Immature natural killer cell (primary cell): Measurements from ENCODE around the gene AHRR. TPM values are rescaled to one million over a fixed set of nuclear protein-coding genes. Genes with fewer than 3 reads are reported as not detected.

Experiments
- DNase-seq, 3 donors: peaks; one replicate each; pipeline ENCODE4 v3.0.0; 2022; ENCODE audit warnings: mixed read lengths in 1 of 3
- H3K27ac Mint-ChIP-seq, 6 donors: one replicate each; pipeline ENCODE4 v1.8.0; 2020; ENCODE audit warnings: mixed read lengths in 6 of 6, mild to moderate bottlenecking in 5 of 6, inconsistent platforms in 4 of 6, moderate library complexity in 3 of 6
- H3K27me3 Mint-ChIP-seq, 3 donors: one replicate each; pipeline ENCODE4 v1.8.0; 2020 to 2021; ENCODE audit warnings: low read depth in 3 of 3, mild to moderate bottlenecking in 3 of 3, mixed read lengths in 3 of 3, moderate library complexity in 3 of 3, inconsistent platforms in 1 of 3
- H3K36me3 Mint-ChIP-seq, 3 donors: one replicate each; pipeline ENCODE4 v1.8.0; 2020; ENCODE audit warnings: mixed read lengths in 3 of 3, inconsistent platforms in 2 of 3, mild to moderate bottlenecking in 2 of 3
- H3K4me1 Mint-ChIP-seq, 2 donors: one replicate each; pipeline ENCODE4 v1.8.0; 2020; ENCODE audit warnings: inconsistent platforms in 2 of 2, mild to moderate bottlenecking in 2 of 2, mixed read lengths in 2 of 2, moderate library complexity in 1 of 2
- H3K4me3 Mint-ChIP-seq, 5 donors: one replicate each; pipeline ENCODE4 v1.8.0; 2020; ENCODE audit warnings: mild to moderate bottlenecking in 5 of 5, mixed read lengths in 5 of 5, inconsistent platforms in 3 of 5, moderate library complexity in 3 of 5
- H3K9me3 Mint-ChIP-seq, 6 donors: one replicate each; pipeline ENCODE4 v1.8.0; 2020; ENCODE audit warnings: mild to moderate bottlenecking in 6 of 6, mixed read lengths in 6 of 6, inconsistent platforms in 4 of 6, moderate library complexity in 3 of 6
- polyA plus RNA-seq, 3 donors: library from polyadenylated mRNA; unstranded; fragments of 300-500 nt; fragmentation: Illumina TruSeq; gene quantifications; one replicate each; pipeline ENCODE4 v1.2.3, GENCODE V29; 2021

AHRR gene
- polyA plus RNA-seq, 3 donors from 2014 or later: 0.16 TPM; not detected in 2

DNA sequence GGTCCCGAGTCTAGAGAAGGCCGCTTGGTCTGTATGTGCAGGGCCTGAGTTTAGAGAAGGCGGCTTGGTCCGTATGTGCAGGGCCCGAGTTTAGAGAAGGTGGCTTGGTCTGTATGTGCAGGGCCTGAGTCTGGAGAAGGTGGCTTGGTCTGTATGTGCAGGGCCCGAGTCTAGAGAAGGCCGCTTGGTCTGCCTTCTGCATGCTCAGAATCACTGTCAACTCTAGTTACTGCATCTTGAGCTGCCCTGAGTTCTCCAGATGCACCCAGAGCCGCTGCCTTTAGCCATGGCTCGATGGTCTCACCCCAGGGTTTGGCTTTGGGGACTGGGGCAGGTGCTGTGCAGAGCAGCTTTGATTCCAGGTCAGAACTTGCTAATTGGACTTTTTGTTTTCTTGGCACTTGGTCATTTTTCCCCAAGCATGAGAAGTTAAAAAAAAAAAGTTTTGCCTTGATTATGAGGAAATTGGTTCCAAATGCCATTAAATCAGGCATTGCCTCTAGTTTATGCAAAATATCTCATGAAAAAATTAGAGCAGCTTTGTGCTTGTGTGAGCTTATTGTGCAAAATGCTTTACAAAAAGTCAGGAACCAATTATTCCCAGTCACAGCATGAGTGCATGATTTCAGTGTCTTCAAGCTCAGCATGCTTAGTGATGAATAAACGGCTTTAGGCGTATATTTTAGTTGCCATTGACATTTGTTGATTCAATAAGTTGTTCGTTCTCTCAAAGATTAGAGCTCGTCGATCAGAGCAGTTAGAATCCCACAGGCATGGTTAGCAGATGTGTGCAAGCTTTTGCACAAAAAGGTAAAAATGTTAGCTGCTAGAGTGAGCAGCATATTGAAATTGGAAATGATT, 96.0 kb downstream of the AHRR start:
- H3K27me3 Mint-ChIP-seq: peaks cover 0 to 2% (median 0%) of the 10 kb centered on the region in 3 donors
- H3K27ac Mint-ChIP-seq: no peak overlapping the region
- no peaks in the 10 kb centered on the region for H3K9me3 Mint-ChIP-seq
- H3K4me3 Mint-ChIP-seq: no peak overlapping the region
- DNase-seq: no peak
- H3K4me1 Mint-ChIP-seq: no peaks in the 10 kb centered on the region
- H3K36me3 Mint-ChIP-seq: no peaks in the 10 kb centered on the region

DNA sequence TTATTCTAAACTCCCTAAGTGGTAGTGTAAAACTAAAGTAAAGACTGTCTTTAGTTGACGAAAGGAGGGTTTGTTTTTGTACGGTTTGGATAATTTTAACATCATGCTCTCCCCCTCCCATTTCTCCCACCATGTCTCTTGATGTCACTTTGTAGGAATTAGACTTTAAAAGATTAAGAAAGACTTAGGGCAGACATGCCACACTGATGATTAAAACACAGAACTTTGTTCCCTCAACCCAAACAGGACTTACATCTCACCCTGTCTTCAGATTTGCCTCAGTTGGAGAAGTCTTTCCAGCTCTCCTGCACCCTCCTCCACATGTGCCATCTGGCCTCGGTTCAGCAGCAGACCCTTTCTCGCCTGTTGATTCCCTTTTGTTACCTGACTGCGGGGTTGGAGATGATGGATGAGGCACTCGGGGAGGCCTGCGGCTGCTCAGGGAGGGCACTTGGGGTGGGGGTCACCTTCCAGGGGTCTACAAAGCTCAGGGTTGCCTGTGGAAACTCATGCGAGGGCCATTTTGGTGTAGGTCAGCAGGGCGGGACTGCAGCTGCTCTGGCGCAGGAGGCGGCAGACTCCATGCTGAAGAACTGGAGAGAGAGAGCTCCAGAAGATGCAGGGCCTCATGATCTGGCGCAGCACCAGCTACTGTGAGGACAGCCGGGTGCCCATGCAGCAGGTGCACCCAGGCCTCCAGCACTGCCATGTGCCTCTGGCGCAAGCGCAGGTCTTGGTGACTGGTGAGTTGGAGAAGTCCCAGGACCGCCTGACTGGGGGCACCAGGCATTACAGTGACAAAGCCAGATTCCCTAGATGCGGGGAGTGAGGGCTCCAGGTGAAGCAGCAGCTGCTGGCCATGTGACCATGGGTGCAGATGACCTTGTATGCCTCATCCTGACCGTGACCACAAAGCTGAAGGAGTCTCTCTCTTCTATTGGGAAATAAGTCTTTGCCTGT, 96.9 kb downstream of the AHRR start:
- Mint-ChIP-seq H3K9me3 (no peaks in the 10 kb centered on the region), H3K27me3 (peaks cover 0 to 2% (median 2%) of the 10 kb centered on the region in 3 donors), H3K4me1 (peaks cover 4 to 6% of the 10 kb centered on the region in 2 donors), H3K4me3 (no peak overlapping the region), H3K36me3 (no peaks in the 10 kb centered on the region), H3K27ac (no peak overlapping the region)
- DNase-seq: no peak

DNA sequence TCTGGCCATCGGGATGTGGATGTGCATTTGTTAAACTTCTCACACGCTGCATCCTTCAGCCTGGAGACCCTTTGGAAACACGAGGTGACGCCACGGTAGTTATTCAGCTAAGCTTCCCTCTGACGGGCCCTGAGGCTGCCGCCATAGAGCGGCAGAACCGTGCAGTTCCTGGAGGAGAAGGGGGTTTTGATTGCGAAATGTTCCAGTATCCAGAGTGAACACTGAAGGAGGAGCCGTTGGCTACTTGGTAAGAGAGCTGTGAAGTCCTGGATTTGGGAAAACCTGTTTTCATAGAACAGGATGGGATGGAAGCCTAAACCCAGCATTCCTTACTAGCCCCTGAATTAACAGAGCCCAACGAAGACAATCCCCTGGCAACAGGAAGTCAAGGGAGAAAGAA, 98.5 kb downstream of the AHRR start:
- peaks cover 0 to 7% (median 4%) of the 10 kb centered on the region in 3 donors for H3K27me3 Mint-ChIP-seq
- peaks cover 8% of the 10 kb centered on the region in 2 donors for H3K4me1 Mint-ChIP-seq
- no peak overlapping the region for H3K4me3 Mint-ChIP-seq
- H3K27ac Mint-ChIP-seq: no peak overlapping the region
- DNase-seq: no peak
- no peaks in the 10 kb centered on the region for H3K9me3 Mint-ChIP-seq
- no peaks in the 10 kb centered on the region for H3K36me3 Mint-ChIP-seq

DNA sequence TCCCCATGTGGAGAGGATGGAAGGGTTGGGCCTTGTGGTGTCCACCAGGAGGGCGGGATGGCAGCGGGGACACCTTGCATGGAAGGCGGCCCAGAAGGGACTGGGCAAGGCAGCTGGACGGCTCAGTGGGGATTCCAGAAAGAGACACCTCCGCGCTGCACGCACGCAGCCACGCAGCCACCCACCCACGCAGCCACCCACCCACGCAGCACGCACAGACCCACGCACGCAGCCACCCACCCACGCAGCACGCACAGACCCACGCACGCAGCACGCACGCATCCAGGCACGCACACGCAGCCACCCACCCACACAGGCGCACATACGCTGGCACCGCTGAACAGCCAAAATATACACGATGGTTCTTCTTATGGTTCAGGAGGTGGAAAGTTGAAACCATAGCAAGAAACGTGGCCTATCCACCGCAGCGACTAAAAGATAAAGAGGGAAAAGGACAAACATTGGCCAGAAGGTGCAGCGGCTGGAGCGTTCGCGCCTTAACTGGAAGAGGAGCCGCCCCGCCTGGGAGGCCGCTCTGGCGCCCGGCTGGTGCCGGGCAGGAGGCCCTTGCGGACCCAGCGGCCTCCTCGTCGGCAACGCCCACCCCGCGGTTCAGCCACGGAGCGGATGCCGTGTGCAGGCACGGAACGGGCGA, 99.2 kb downstream of the AHRR start:
- Mint-ChIP-seq H3K4me3 (no peak overlapping the region), H3K36me3 (no peaks in the 10 kb centered on the region), H3K4me1 (peaks cover 8% of the 10 kb centered on the region in 2 donors), H3K9me3 (no peaks in the 10 kb centered on the region), H3K27ac (no peak overlapping the region), H3K27me3 (peaks cover 0 to 7% (median 4%) of the 10 kb centered on the region in 3 donors)
- no peak for DNase-seq

DNA sequence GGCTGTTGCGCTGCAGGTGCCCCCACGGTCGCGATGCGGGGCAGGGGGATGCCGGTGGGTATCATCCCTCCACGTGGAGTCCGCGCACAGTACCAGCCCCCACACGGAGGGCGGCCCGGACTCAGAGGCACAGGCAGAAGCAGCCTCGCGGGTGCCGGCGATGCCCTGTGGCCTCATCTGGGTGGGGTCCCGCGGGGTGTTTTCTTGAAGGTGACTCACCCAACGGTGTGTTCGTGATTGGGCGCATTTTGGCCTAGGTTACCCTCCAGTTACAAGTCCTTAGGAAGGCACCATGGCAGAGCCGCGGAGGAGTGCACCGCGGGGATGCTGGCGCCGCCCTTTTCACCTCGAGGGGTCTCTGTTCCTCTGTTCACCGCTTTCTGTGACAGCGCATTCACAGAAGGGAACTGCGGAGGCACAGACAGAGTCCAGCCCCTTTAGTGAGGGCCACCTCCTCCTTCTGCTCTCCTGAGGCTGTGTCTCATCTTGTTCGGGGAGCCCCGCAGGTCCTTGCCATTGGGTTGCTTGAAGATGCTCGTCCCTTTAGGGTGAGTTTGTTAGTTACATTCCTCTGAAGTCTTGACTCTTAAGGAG, 99.9 kb downstream of the AHRR start:
- Mint-ChIP-seq H3K36me3 (no peaks in the 10 kb centered on the region), H3K4me1 (peaks cover 8% of the 10 kb centered on the region in 2 donors), H3K9me3 (no peaks in the 10 kb centered on the region), H3K27me3 (peaks cover 1 to 7% (median 4%) of the 10 kb centered on the region in 3 donors), H3K4me3 (no peak overlapping the region), H3K27ac (peak overlapping the region in 1 of 6 donors; percentile 68)
- DNase-seq: no peak

DNA sequence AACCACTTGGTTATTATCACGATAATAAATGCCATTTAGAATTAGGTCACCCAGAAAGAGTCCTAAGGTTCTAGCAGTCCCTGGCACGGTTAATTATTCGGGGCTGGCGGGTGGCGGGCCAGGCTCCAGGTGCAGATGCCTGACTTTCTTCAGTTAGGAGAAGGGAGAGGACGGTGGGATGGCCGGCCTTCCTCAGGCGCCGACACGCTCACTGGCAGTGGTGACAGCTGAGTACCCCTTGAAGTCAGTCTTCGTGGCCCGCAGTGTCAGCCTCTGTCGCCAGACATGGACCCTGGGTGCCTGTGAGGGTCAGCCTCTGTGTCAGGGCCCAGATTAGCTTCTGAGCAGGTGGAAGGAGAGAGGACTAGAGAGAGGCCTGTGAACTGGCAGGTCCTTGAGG, 100.4 kb downstream of the AHRR start:
- DNase-seq: no peak
- Mint-ChIP-seq H3K27me3 (peaks cover 1 to 7% (median 4%) of the 10 kb centered on the region in 3 donors), H3K36me3 (no peaks in the 10 kb centered on the region), H3K4me1 (peaks cover 8% of the 10 kb centered on the region in 2 donors), H3K27ac (peak overlapping the region in 2 of 6 donors; percentile 46 to 68), H3K9me3 (no peaks in the 10 kb centered on the region), H3K4me3 (no peak overlapping the region)

DNA sequence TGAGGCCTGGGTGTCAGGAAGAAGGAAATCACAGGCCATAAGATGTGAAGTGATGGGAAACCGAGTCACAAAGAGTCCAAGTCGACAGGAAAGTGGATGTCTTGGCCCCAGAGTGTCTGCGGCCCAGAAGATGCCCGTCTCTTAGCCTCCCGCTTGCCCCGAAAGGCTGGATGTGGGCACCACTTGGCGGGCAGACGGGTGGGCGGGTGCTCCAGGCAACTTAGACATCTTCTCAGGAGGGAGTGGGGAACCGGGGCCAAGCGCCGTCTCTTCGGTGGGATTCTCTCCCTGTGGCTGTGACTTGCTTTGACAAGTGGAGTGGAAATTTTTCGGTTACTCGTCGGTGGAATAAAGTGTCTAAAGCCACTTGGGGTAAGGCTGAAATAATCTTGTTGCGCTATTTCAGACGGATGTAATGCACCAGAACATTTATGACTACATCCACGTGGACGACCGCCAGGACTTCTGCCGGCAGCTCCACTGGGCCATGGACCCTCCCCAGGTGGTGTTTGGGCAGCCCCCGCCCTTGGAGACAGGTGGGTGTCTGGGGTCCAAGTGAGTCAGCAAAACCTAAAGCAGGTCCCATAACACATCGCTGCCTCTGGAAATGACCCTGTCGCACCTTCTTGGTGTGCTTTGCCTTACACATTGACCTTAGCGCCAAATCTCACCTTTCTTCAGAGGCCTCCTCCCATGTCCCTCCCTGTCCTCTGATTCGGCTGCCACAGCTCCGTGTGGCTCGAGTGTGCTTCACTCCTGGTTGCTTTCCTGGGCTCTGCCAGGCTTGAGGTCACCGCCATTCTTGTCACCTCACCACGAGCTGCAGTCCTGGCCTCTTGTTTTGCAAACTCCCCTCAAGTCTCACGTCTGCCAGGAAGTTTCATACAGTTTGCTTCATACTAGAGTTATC, 101.1 kb downstream of the AHRR start:
- no peak for DNase-seq

DNA sequence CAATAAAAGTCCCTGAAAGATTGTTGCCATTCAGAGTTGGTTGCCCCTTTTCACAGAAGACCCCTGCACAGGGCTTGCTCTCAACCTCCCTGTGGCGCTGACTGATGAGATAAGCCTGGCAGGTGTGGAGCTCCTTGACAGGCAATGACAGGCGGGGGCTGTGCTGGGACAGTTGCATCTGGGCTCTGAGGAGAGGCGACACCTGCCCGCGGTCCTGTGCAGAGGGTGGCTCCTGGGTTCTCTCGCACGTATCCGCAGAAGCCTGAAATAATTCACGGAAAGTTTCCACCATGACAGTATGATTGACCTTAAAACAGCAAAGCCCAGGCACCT, 101.7 kb downstream of the AHRR start:
- Mint-ChIP-seq H3K9me3 (no peaks in the 10 kb centered on the region), H3K27ac (peak overlapping the region in 2 of 6 donors; percentile 68 to 89), H3K4me3 (peak overlapping the region in 2 of 5 donors; percentile 64 to 72), H3K4me1 (peaks cover 8% of the 10 kb centered on the region in 2 donors), H3K36me3 (no peaks in the 10 kb centered on the region), H3K27me3 (peaks cover 1 to 7% (median 4%) of the 10 kb centered on the region in 3 donors)
- DNase-seq: no peak

More for the DNA sequence above, 101.1 kb downstream of the AHRR start:
- peaks cover 1 to 7% (median 4%) of the 10 kb centered on the region in 3 donors for H3K27me3 Mint-ChIP-seq
- H3K27ac Mint-ChIP-seq: peak overlapping the region in 1 of 6 donors; percentile 89
- no peaks in the 10 kb centered on the region for H3K9me3 Mint-ChIP-seq
- no peaks in the 10 kb centered on the region for H3K36me3 Mint-ChIP-seq
- peaks cover 8% of the 10 kb centered on the region in 2 donors for H3K4me1 Mint-ChIP-seq
- peak overlapping the region in 1 of 5 donors; percentile 72 for H3K4me3 Mint-ChIP-seq

DNA sequence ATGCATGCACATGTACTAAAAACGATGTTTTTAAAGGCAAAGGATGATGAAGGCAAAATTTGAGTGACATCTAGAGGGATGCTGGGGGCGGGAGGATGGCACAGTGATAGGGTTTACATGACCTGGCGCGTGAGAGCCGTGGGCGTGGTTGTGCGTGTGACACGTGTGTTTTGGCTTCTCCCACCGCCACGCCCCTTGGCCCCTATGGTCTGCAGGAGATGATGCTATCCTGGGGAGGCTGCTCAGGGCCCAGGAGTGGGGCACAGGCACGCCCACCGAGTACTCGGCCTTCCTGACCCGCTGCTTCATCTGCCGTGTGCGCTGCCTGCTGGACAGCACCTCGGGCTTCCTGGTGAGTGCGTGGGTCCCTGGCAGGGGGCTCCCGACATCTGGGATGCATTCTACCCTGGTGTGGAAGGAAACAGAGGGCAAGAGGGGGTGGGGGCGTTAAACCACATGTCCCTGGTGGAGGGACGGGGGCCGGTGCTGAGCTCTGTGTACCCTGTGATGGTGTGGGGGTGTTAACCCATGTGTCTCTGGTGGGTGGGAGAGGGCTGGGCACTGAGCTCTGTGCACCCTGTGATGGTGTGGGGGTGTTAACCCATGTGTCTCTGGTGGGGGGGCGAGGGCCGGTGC, 102.2 kb downstream of the AHRR start:
- Mint-ChIP-seq H3K27ac (peak overlapping the region in 2 of 6 donors; percentile 68 to 89), H3K9me3 (no peaks in the 10 kb centered on the region), H3K4me1 (peaks cover 8% of the 10 kb centered on the region in 2 donors), H3K36me3 (no peaks in the 10 kb centered on the region), H3K4me3 (peak overlapping the region in 2 of 5 donors; percentile 64 to 72), H3K27me3 (peaks cover 1 to 7% (median 4%) of the 10 kb centered on the region in 3 donors)
- DNase-seq: peak in 1 of 3 donors; percentile 19

DNA sequence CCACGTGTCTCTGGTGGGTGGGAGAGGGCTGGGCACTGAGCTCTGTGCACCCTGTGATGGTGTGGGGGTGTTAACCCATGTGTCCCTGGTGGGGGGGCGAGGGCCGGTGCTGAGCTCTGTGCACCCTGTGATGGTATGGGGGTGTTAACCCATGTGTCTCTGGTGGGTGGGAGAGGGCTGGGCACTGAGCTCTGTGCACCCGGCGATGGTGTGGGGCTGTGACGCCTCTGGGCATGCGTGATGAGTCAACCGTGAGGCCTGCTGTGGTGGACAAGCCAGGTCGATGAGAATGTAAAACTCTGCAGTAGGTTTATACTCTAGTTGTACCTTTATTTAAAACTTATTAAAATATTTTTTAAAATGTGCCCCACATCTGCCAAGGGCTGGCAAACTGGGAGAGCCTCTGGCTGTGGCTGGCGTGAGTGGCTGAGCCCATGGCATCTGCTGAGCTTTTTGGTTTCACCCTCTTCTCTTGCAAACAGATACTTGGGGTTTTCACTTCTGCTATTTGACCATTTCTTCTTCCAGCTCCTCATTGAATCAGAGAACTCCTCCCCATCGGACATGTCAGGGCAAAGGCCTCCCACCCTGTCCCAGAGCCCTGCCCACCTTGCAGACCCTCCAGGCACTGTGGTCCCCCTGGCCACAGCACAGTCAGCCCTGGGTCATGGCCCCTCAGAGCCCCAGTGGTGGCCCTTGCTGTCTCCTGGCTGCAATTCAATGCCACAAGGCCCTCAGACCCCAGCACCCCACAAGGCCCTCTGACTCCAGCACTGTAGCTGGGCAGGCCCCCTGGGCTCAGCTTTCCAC, 103.0 kb downstream of the AHRR start:
- Mint-ChIP-seq H3K27me3 (peaks cover 1 to 7% (median 4%) of the 10 kb centered on the region in 3 donors), H3K4me3 (peak overlapping the region in 1 of 5 donors; percentile 70), H3K9me3 (no peaks in the 10 kb centered on the region), H3K27ac (peak overlapping the region in 1 of 6 donors; percentile 89), H3K36me3 (no peaks in the 10 kb centered on the region), H3K4me1 (peaks cover 8% of the 10 kb centered on the region in 2 donors)
- peak in 1 of 3 donors; percentile 22 for DNase-seq

DNA sequence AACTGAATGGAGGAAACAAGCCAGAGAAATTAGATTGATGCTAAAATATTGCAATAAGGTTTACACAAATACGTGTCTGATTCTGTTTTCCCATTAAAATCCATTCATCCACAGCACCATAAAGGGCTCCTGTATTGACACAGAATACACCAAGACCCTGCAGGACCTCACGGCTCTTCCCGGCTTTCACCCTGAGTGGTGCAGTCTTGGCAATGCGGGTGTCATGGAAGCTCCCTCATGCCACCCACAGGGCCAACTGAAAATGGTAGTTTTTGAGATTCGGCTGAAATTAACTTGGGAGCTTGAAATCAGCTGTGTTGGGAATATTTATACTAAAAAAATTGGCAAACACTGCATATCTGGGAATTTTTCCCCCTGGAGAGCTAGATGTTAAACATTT, 104.2 kb downstream of the AHRR start:
- Mint-ChIP-seq H3K4me3 (no peak overlapping the region), H3K27me3 (peaks cover 4 to 7% (median 4%) of the 10 kb centered on the region in 3 donors), H3K36me3 (no peaks in the 10 kb centered on the region), H3K4me1 (peaks cover 8% of the 10 kb centered on the region in 2 donors), H3K27ac (peak overlapping the region in 1 of 6 donors; percentile 43), H3K9me3 (no peaks in the 10 kb centered on the region)
- DNase-seq: no peak
